ENCODE data around the gene PHC2. TPM values are rescaled to one million over a fixed set of nuclear protein-coding genes. Genes with fewer than 3 reads are reported as not detected.

PHC2 gene
- total RNA-seq, 2 experiments from 2014 or later: 37.7 to 39.5 TPM

GRCh38 chr1:33468011-33468410, 37.1 kb upstream of the PHC2 start:
- Histone ChIP-seq H3K9me3 (ENCODE audit: control insufficient read depth in 1 of 2, insufficient read depth in 1 of 2, low read length in 2 of 2) (no peaks in the 10 kb centered on the region), H3K36me3 (ENCODE audit: insufficient read depth, low read length) (no peaks in the 10 kb centered on the region), H3K27me3 (ENCODE audit: control insufficient read depth in 1 of 2, insufficient read depth in 2 of 2, low read length in 2 of 2) (no peaks in the 10 kb centered on the region), H3K27ac (ENCODE audit: low read depth in 1 of 2, low read length in 2 of 2) (no peak overlapping the region), H3K4me3 (ENCODE audit: low read length) (no peak overlapping the region), H3K4me1 (ENCODE audit: insufficient read depth, low read length) (peaks cover 21% of the 10 kb centered on the region)
- POLR2A ChIA-PET: no interaction called here
- CTCF ChIA-PET: no interaction called here
- Mint-ChIP-seq H3K4me1 (ENCODE audit: low read depth) (peaks cover 28% of the 10 kb centered on the region), H3K9me3 (no peaks in the 10 kb centered on the region), H3K27me3 (no peaks in the 10 kb centered on the region), H3K36me3 (ENCODE audit: low read depth) (no peaks in the 10 kb centered on the region), H3K4me3 (no peak overlapping the region), H3K27ac (no peak overlapping the region)
- intact Hi-C loops (cut with DNase I, micrococcal nuclease): loop anchor here in 1 of 2 experiments (5.0 kb wide), 1 partner anchor 81 kb away; no protein-coding TSS in a partner anchor
- DNase-seq (no peak), ATAC-seq (ENCODE audit: poor library complexity) (no peak)
- TF ChIP-seq CTCF (IDR thresholded peaks at IDR 0.05): no peak

- no peak overlapping the region for H3K4me3 ChIP-seq (ENCODE audit: low read length)
- no peak overlapping the region for H3K27ac ChIP-seq (ENCODE audit: low read depth in 1 of 2, low read length in 2 of 2)
- H3K27me3 ChIP-seq (ENCODE audit: control insufficient read depth in 1 of 2, insufficient read depth in 2 of 2, low read length in 2 of 2): no peaks in the 10 kb centered on the region
- intact Hi-C loops (cut with DNase I, micrococcal nuclease): loop anchor here in 1 of 2 experiments (5.0 kb wide), 1 partner anchor 79 kb away; no protein-coding TSS in a partner anchor
- no peaks in the 10 kb centered on the region for H3K9me3 Mint-ChIP-seq
- DNase-seq (no peak), ATAC-seq (ENCODE audit: poor library complexity) (no peak)
- H3K27ac Mint-ChIP-seq: no peak overlapping the region
- H3K4me3 Mint-ChIP-seq: no peak overlapping the region
- no peaks in the 10 kb centered on the region for H3K36me3 ChIP-seq (ENCODE audit: insufficient read depth, low read length)
- ChIA-PET CTCF (no interaction called here), POLR2A (no interaction called here)
- H3K36me3 Mint-ChIP-seq (ENCODE audit: low read depth): no peaks in the 10 kb centered on the region
- H3K4me1 ChIP-seq (ENCODE audit: insufficient read depth, low read length): peaks cover 7% of the 10 kb centered on the region
- no peak for TF ChIP-seq CTCF (IDR thresholded peaks at IDR 0.05)
- H3K9me3 ChIP-seq (ENCODE audit: control insufficient read depth in 1 of 2, insufficient read depth in 1 of 2, low read length in 2 of 2): no peaks in the 10 kb centered on the region
- peaks cover 14% of the 10 kb centered on the region for H3K4me1 Mint-ChIP-seq (ENCODE audit: low read depth)
- no peaks in the 10 kb centered on the region for H3K27me3 Mint-ChIP-seq
Observed at GRCh38 chr1:33466159-33466558, 35.3 kb upstream of the PHC2 start.

GRCh38 chr1:33465316-33465715, 34.4 kb upstream of the PHC2 start:
- Mint-ChIP-seq H3K4me3 (no peak overlapping the region), H3K27me3 (no peaks in the 10 kb centered on the region), H3K4me1 (ENCODE audit: low read depth) (peaks cover 7% of the 10 kb centered on the region), H3K27ac (no peak overlapping the region), H3K36me3 (ENCODE audit: low read depth) (no peaks in the 10 kb centered on the region), H3K9me3 (no peaks in the 10 kb centered on the region)
- Histone ChIP-seq H3K27ac (ENCODE audit: low read depth in 1 of 2, low read length in 2 of 2) (no peak overlapping the region), H3K4me3 (ENCODE audit: low read length) (no peak overlapping the region), H3K4me1 (ENCODE audit: insufficient read depth, low read length) (peaks cover 4% of the 10 kb centered on the region), H3K36me3 (ENCODE audit: insufficient read depth, low read length) (no peaks in the 10 kb centered on the region), H3K9me3 (ENCODE audit: control insufficient read depth in 1 of 2, insufficient read depth in 1 of 2, low read length in 2 of 2) (no peaks in the 10 kb centered on the region), H3K27me3 (ENCODE audit: control insufficient read depth in 1 of 2, insufficient read depth in 2 of 2, low read length in 2 of 2) (no peaks in the 10 kb centered on the region)
- ATAC-seq (ENCODE audit: poor library complexity) (no peak), DNase-seq (no peak)
- POLR2A ChIA-PET: no interaction called here
- intact Hi-C loops (cut with DNase I, micrococcal nuclease): loop anchor here in 1 of 2 experiments (5.0 kb wide), 1 partner anchor 78 kb away; no protein-coding TSS in a partner anchor
- TF ChIP-seq CTCF (IDR thresholded peaks at IDR 0.05): no peak
- CTCF ChIA-PET: no interaction called here

Measured in CD4-positive, alpha-beta T cell (primary cell).